MM.1S (cell line): ENCODE results near the gene SMOC1.

Experiments
- DNase-seq: peaks from one replicate; pipeline ENCODE4 v3.0.0-alpha.2; 2015
- H2AFZ ChIP-seq: fragments of 300-600 bp; sonication (generic); 2 replicates; pipeline ENCODE4 v1.6.0; 2016; ENCODE audit warnings: antibody characterized with exemption, low read length
- H3F3A ChIP-seq: fragments of 300-600 bp; sonication (generic); 2 replicates; pipeline ENCODE4 v1.6.1; 2016; ENCODE audit warnings: mild to moderate bottlenecking, antibody characterized with exemption, low read length, moderate library complexity, mixed read lengths; ENCODE audit not compliant: insufficient read depth
- H3K27ac ChIP-seq: fragments of 300-600 bp; sonication (generic); 2 replicates; pipeline ENCODE4 v1.5.1; 2016; ENCODE audit warnings: mild to moderate bottlenecking, low read length
- H3K27me3 ChIP-seq: fragments of 300-600 bp; sonication (generic); replicated peaks from 2 replicates; pipeline ENCODE4 v1.6.0; 2016; ENCODE audit warnings: low read length; ENCODE audit not compliant: insufficient read depth
- H3K36me3 ChIP-seq: fragments of 300-600 bp; sonication (generic); replicated peaks from 2 replicates; pipeline ENCODE4 v1.6.1; 2016; ENCODE audit warnings: mild to moderate bottlenecking, low read length, mixed read lengths; ENCODE audit not compliant: insufficient read depth
- H3K4me1 ChIP-seq: fragments of 300-600 bp; sonication (generic); 2 replicates; pipeline ENCODE4 v1.6.1; 2016; ENCODE audit warnings: low read length, mixed read lengths
- H3K4me2 ChIP-seq: fragments of 300-600 bp; sonication (generic); 2 replicates; pipeline ENCODE4 v1.6.0; 2016; ENCODE audit warnings: low read depth, low read length
- H3K4me3 ChIP-seq: fragments of 300-600 bp; sonication (generic); 2 replicates; pipeline ENCODE4 v1.5.1; 2016; ENCODE audit warnings: low read length, mixed read lengths
- H3K79me2 ChIP-seq: fragments of 300-600 bp; sonication (generic); 2 replicates; pipeline ENCODE4 v1.6.1; 2016; ENCODE audit warnings: mixed run types, low read length, mixed read lengths
- H3K9ac ChIP-seq: fragments of 300-600 bp; sonication (generic); 2 replicates; pipeline ENCODE4 v1.6.1; 2016; ENCODE audit warnings: low read length, mixed read lengths
- H3K9me2 ChIP-seq: fragments of 300-600 bp; sonication (generic); replicated peaks from 2 replicates; pipeline ENCODE4 v1.6.1; 2016; ENCODE audit warnings: mild to moderate bottlenecking, low read length, mixed read lengths; ENCODE audit not compliant: insufficient read depth
- H3K9me3 ChIP-seq: fragments of 300-600 bp; sonication (generic); replicated peaks from 2 replicates; pipeline ENCODE4 v1.6.1; 2016; ENCODE audit warnings: mild to moderate bottlenecking, low read length, mixed read lengths; ENCODE audit not compliant: insufficient read depth
- H4K20me1 ChIP-seq: fragments of 300-600 bp; sonication (generic); 2 replicates; pipeline ENCODE4 v1.6.1; 2016; ENCODE audit warnings: mild to moderate bottlenecking, low read length, moderate library complexity, mixed read lengths; ENCODE audit not compliant: insufficient read depth
- CTCF ChIP-seq: fragments of 300-600 bp; sonication (generic); IDR thresholded peaks from 2 replicates; pipeline ENCODE4 v1.5.1; 2016; ENCODE audit warnings: antibody characterized with exemption, low read length, mixed read lengths
- EZH2 ChIP-seq: fragments of 300-600 bp; sonication (generic); optimal IDR thresholded peaks from 2 replicates; pipeline ENCODE3; 2017; ENCODE audit warnings: low read depth, mild to moderate bottlenecking, antibody characterized with exemption, low read length, mixed read lengths
- EZH2phosphoT487 ChIP-seq: fragments of 300-600 bp; sonication (generic); IDR thresholded peaks from 2 replicates; pipeline ENCODE4 v1.6.1; 2018; ENCODE audit warnings: antibody characterized with exemption, low read length

Gene SMOC1

DNA sequence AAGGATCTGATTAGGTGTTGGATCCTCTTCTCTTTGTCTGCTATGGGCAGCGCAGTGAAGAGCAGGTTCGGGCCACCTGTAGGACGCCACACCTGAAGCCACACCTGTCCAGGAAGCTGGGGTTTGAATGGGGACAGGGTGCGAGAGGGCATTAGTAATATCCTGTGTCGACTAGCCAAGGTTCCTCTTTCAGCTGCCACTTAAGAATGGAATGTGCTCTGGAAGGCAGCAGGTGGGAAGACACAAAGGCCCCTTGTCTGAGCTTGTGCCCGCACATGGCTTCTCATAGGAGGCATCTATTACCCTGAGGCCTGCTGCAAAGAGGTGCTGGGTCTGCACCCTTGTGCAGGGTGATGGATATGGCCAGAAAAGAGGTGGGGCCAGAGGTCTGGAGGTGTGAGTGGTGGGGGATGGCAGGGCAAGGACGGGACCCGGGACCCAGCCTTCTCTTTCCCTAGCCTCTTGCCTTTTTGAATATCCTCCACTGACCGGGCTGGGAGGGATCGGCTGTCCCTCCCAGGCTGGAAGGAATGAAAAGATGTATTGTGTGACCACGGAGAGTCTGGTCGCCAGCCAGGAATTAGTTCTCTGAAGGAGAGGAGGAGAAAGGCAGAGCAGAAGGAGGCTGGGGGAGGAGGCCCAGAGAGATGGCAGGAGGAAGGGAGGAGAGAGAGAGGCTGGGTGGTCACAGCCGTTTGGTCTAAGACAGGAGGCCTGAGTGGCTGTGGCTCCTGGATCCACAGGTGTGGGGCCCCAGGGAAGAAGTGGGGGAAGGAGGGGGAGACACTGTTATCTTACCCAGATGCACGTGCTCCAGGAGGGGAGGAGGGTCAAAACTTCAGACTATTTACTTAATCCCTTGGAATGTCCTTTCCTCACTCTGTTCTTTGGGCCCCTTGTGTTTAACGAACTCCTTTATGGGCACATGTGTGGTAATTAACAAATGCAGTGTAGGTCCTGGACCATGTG, 101.5 kb downstream of the SMOC1 start:
- no peaks in the 10 kb centered on the region for H3K36me3 ChIP-seq
- no peaks in the 10 kb centered on the region for H3F3A ChIP-seq
- H3K9me2 ChIP-seq = no peaks in the 10 kb centered on the region
- no peak overlapping the region for H2AFZ ChIP-seq
- no peak overlapping the region for H3K27ac ChIP-seq
- H3K79me2 ChIP-seq = no peaks in the 10 kb centered on the region
- H3K27me3 ChIP-seq = no peaks in the 10 kb centered on the region
- no peaks in the 10 kb centered on the region for H4K20me1 ChIP-seq
- TF ChIP-seq EZH2 = no peak
- no peak for TF ChIP-seq CTCF
- TF ChIP-seq EZH2phosphoT487 = no peak
- H3K4me1 ChIP-seq = no peaks in the 10 kb centered on the region
- H3K9ac ChIP-seq = no peak overlapping the region
- H3K9me3 ChIP-seq = no peaks in the 10 kb centered on the region
- DNase-seq = no peak
- H3K4me3 ChIP-seq = no peak overlapping the region
- H3K4me2 ChIP-seq = no peak overlapping the region

DNA sequence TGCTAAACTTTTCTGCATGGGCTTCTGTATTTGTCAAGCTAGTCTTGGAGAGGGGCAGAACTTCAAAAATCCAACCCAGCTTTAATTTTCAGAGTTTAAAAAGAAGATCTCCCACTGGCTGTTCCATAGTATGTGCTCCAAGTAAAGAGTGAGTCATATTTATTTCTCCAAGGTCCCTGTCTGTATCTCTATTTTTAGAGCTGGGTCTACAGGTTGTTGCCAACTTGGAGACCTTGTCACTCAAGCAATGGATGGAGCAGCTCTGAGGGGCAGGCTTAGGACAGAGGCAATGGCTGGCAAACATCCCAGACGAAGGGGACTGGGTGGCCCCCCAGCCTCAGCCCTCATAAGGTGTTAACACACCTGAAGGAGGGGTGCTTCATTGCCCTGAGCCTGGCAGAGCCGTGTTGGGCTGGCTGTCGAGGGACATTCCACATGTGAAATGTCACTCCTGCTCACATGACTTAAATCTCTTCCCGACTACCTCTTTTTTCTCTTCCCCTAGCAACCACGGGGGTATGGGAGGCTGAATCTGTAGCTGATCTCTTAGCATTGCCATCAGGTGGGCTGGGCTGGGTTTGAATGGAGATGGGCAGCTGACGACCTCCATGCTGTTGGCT, 103.1 kb downstream of the SMOC1 start:
- Histone ChIP-seq H3K9ac (no peak overlapping the region), H3K36me3 (no peaks in the 10 kb centered on the region), H2AFZ (no peak overlapping the region), H4K20me1 (no peaks in the 10 kb centered on the region), H3K27ac (no peak overlapping the region), H3K4me1 (no peaks in the 10 kb centered on the region), H3K4me2 (no peak overlapping the region), H3K79me2 (no peaks in the 10 kb centered on the region), H3K4me3 (no peak overlapping the region), H3K27me3 (no peaks in the 10 kb centered on the region), H3K9me3 (no peaks in the 10 kb centered on the region), H3F3A (no peaks in the 10 kb centered on the region), H3K9me2 (no peaks in the 10 kb centered on the region)
- no peak for DNase-seq
- no peak for TF ChIP-seq CTCF
- TF ChIP-seq EZH2 = no peak
- TF ChIP-seq EZH2phosphoT487 = no peak

DNA sequence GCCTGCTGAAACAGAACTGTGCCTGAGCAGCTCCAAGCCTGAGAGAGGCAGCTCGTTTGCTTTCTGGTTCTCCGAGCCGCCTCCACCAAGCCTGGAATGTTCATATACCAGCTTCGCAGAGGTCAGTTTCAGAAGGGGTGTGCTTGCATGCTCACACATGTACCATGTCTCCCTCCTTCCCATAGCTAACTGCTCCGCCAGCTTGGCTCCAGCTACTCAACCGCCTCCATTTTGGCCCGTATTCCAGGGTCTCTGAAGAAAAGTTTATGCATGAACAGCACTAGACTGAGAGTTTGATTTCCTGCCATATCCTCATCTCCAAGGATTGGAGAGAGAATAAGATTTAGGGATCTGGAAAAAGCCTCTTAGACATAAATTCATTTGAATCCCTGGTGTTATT, 103.7 kb downstream of the SMOC1 start:
- DNase-seq = no peak
- Histone ChIP-seq H3K4me1 (no peaks in the 10 kb centered on the region), H3K27ac (no peak overlapping the region), H4K20me1 (no peaks in the 10 kb centered on the region), H3K9ac (no peak overlapping the region), H3K4me3 (no peak overlapping the region), H2AFZ (no peak overlapping the region), H3K27me3 (no peaks in the 10 kb centered on the region), H3K79me2 (no peaks in the 10 kb centered on the region), H3K36me3 (no peaks in the 10 kb centered on the region), H3F3A (no peaks in the 10 kb centered on the region), H3K4me2 (no peak overlapping the region), H3K9me2 (no peaks in the 10 kb centered on the region), H3K9me3 (no peaks in the 10 kb centered on the region)
- TF ChIP-seq EZH2phosphoT487 = no peak
- TF ChIP-seq EZH2 = no peak
- no peak for TF ChIP-seq CTCF
